Astrocyte of the spinal cord (primary cell): ENCODE results near the gene ID2.

ENCODE experiments used
- DNase-seq: peaks from one replicate; pipeline ENCODE4 v3.0.0; 2011; ENCODE audit warnings: low read depth, low spot score
- H3K4me3 ChIP-seq: 2 replicates; pipeline ENCODE4 v1.5.1; 2011; ENCODE audit warnings: low read depth, mild to moderate bottlenecking, low read length, moderate library complexity
- CTCF ChIP-seq: IDR thresholded peaks from 2 replicates; pipeline ENCODE4 v1.5.1; 2012; ENCODE audit warnings: low read depth, mild to moderate bottlenecking, low read length, inconsistent platforms
- in situ Hi-C: cut with HindIII; loops from 2 replicates; pipeline ENCODE4 v1.10.0; 2017; ENCODE audit warnings: low sequenced_read_pairs

The ID2 gene

GRCh38 chr2:8667896-8668512 is 13.9 kb upstream of the ID2 start:
- no peak for TF ChIP-seq CTCF
- DNase-seq, result no peak
- H3K4me3 ChIP-seq, result no peak overlapping the region
- in situ Hi-C loops, result no loop called here

GRCh38 chr2:8669157-8669817 is 12.6 kb upstream of the ID2 start:
- in situ Hi-C loops, result no loop called here
- no peak for TF ChIP-seq CTCF
- peak; percentile 62 for DNase-seq
- H3K4me3 ChIP-seq, result no peak overlapping the region

GRCh38 chr2:8670580-8670979 is 11.3 kb upstream of the ID2 start:
- H3K4me3 ChIP-seq, result no peak overlapping the region
- no peak for DNase-seq
- TF ChIP-seq CTCF, result no peak
- in situ Hi-C loops, result no loop called here

- no peak for TF ChIP-seq CTCF
- no peak for DNase-seq
- in situ Hi-C loops, result no loop called here
- H3K4me3 ChIP-seq, result no peak overlapping the region
Measured at GRCh38 chr2:8671176-8671575, 10.7 kb upstream of the ID2 start.

- TF ChIP-seq CTCF, result no peak
- DNase-seq, result no peak
- in situ Hi-C loops, result no loop called here
- no peak overlapping the region for H3K4me3 ChIP-seq
Measured at GRCh38 chr2:8671802-8672201, 10.1 kb upstream of the ID2 start.

GRCh38 chr2:8672940-8673339 is 8.9 kb upstream of the ID2 start:
- no peak for TF ChIP-seq CTCF
- in situ Hi-C loops, result no loop called here
- no peak overlapping the region for H3K4me3 ChIP-seq
- no peak for DNase-seq
